ENCODE measurements around the gene PLEKHA7.

DNA sequence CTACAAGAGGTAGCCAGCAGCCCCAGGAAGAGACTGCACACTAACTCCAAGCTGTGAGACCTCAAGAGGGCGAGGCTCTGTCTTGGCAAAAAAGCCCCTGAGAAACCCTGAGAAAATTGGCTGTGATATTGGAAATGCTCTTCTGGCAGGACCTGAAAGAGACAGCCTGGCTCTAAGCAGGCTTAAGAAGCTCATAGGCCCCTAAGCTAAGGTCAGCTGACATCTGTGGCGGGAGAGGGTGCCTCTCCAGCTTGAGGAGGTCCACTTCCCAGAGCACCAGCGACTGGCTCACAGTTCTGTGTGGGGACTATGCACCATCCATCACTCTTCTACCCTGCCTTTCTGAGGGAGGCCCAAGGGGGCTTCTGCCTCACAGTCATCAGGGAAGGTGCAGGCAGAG is 12.4 kb downstream of the PLEKHA7 start:
- TF ChIP-seq, protein P1, sequence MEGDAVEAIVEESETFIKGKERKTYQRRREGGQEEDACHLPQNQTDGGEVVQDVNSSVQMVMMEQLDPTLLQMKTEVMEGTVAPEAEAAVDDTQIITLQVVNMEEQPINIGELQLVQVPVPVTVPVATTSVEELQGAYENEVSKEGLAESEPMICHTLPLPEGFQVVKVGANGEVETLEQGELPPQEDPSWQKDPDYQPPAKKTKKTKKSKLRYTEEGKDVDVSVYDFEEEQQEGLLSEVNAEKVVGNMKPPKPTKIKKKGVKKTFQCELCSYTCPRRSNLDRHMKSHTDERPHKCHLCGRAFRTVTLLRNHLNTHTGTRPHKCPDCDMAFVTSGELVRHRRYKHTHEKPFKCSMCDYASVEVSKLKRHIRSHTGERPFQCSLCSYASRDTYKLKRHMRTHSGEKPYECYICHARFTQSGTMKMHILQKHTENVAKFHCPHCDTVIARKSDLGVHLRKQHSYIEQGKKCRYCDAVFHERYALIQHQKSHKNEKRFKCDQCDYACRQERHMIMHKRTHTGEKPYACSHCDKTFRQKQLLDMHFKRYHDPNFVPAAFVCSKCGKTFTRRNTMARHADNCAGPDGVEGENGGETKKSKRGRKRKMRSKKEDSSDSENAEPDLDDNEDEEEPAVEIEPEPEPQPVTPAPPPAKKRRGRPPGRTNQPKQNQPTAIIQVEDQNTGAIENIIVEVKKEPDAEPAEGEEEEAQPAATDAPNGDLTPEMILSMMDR (IDR thresholded peaks at IDR 0.05) = no peak
- no peak for TF ChIP-seq ZFX (IDR thresholded peaks at IDR 0.05; ENCODE audit: borderline replicate concordance)
